ENCODE results near the gene TTC31.
"Not testable (repeated sequence)": the region's sequence is repeated elsewhere in the genome, so short reads cannot be mapped to it uniquely, and the experiment has no call there.

The TTC31 gene

DNA sequence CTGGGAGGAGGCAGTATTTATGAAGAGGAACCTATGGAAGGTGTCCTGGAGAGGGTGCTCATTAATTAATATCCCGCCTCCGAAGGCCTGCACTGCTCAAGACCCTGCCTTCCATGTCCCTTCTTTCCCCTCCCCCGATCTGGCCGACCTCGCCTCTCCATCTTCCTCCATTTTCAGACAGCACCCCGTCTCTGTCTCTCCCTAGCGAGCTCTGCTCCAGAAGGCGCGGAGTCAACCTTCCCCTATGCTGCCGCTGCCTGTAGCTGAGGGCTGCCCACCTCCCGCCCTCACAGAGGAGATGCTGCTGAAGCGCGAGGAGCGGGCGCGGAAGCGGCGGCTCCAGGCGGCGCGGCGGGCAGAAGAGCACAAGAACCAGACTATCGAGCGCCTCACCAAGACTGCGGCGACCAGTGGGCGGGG, 25.7 kb upstream of the TTC31 start:
- in situ Hi-C loops (cut with MboI; ENCODE audit: low sequenced_read_pairs) = no loop called here

GRCh38 chr2:74457549-74458131, 25.2 kb upstream of the TTC31 start:
- in situ Hi-C loops (cut with MboI; ENCODE audit: low sequenced_read_pairs) = no loop called here

- in situ Hi-C loops (cut with MboI; ENCODE audit: low sequenced_read_pairs) = no loop called here
These were observed 24.5 kb upstream of the TTC31 start, which contains the start of gene WBP1 for GRCh38 chr2:74458132-74458937. TSS of gene WBP1 (plus strand) at chr2:74458438. CDS start at chr2:74458603, 165 bp downstream.

DNA sequence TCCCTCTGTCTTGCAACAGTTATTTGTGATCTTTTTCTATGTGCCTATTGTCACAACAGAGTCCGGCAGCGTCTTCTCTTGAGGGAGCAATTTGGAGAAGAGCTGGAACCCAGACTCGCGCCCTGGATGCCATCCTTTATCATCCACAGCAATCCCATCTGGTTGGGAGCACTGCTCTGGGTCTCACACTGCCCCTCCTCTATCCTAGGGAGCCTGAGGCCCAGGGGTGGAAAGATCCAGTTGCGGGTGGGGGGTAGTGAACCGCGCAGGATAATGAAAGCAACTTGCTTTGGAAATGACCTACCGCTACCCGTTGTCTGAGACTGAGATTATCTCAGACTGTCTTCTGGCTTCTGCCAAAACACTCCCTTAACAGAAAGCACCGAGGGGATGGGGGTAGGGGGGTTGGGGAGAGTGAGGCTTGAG, 23.9 kb upstream of the TTC31 start:
- in situ Hi-C loops (cut with MboI; ENCODE audit: low sequenced_read_pairs) = no loop called here

DNA sequence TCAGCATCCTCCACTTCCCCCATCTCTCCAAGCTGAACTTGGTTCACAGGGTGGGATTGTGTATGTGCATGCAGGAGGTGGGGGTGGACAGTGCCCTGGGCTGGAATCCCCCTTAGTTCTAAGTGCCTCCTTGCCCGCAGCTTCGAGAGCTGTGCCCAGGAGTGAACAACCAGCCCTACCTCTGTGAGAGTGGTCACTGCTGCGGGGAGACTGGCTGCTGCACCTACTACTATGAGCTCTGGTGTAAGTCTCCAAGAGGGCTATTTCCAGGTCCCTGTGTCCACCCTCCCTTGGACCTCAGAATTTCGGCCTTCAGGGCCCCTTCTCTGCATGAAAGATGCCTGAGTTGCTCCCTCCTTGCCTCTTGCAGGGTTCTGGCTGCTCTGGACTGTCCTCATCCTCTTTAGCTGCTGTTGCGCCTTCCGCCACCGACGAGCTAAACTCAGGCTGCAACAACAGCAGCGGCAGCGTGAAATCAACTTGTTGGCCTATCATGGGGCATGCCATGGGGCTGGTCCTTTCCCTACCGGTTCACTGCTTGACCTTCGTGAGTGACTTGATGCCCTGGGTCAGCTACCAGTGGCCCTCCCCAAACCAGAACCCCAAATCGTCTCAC, 23.3 kb upstream of the TTC31 start:
- in situ Hi-C loops (cut with MboI; ENCODE audit: low sequenced_read_pairs) = not testable (repeated sequence)

- in situ Hi-C loops (cut with MboI; ENCODE audit: low sequenced_read_pairs) = not testable (repeated sequence)
These were observed 22.7 kb upstream of the TTC31 start for GRCh38 chr2:74460187-74460586.

DNA sequence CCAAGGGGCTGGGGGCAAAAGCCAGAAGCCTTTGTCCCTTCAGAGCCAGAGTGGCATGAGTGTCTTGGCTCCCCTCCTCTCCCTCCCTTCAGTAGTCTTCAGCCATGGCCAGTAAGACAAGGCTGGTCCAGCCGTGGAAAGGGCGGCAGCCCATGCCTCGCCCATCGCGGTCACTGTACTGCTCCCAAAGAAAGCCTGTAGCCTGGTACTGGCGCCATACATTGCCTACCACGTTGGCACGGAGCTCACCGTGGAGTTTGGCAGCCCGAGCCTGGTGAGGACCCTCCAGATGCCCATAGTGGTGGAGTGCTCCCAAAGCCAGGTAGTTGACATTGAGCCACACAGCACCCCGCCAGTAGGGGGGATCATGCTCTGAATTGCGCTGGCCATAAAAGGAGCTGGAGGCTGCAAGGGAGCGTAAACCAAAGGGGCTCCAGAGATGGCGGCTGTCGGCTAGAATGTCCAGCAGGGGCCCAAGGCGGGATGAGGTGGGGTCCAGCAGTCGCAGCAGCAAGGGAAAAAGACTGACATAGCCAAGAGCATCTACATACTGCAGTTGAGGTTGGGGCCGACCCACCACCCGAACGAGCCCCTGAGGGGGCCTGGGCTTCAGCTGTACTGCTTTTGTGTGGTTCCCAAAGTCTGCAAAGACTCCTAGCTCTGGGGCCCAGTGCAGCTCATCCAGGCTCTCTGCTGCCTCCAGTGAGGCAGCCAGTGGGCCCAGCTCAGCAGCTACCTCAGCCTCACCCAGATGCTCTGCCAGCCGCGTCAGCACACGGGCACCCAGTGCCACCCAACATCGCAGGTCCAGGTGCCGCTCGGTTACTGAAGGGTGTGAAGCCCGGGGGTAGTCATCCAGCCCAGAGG, 21.5 kb upstream of the TTC31 start:
- in situ Hi-C loops (cut with MboI; ENCODE audit: low sequenced_read_pairs) = no loop called here

DNA sequence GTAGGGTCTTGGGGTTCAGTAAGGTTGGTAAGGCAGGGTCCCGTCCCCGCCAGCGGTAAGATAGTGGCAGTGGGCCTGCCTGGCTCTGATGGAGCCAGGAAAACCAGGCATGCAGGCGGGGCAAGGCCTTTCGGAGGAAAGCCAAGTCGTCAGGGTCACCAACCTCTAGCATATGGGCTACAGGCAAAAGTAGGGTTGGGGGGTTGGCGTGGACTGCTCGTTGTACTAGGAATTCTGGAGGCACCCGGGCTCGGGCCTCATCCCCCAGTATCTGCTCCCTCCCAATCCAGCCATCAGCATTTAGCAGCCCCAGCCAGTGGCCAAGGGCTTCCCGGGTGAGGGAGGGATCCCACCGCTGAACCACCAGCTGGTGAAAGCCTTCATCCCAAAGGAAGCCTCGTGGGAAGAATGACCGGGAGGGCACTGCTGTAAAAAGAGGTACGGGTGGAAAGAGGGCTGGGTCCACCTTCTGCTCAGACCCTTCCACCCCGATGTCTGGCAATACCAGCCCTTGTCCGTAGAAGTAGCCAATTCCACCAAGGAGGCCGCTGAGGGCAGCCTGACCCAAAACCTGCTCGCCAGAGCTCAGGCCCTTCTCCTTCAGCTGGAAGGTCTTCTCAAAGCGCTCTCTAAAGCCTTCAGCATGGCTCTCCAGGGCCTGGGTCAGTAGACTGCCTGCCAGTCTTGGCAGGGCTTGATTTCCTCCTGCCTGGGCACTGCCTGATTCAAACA, 20.7 kb upstream of the TTC31 start:
- in situ Hi-C loops (cut with MboI; ENCODE audit: low sequenced_read_pairs) = no loop called here

DNA sequence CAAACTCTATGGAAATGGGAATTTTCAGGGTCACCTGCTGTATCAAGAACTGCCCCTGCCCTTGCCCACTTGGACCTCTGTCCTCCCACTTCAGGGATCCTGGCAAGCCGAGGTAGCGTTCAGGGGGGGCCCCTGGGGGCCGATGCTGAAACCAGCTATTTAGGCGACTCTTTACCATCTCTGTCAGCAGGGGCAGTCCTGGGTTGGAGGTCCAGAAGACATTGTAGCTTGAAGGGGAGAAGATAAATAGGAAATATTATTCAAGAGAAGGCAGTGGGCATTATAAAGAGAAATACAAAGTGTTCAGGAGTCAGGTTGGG, 20.1 kb upstream of the TTC31 start:
- in situ Hi-C loops (cut with MboI; ENCODE audit: low sequenced_read_pairs) = no loop called here

DNA sequence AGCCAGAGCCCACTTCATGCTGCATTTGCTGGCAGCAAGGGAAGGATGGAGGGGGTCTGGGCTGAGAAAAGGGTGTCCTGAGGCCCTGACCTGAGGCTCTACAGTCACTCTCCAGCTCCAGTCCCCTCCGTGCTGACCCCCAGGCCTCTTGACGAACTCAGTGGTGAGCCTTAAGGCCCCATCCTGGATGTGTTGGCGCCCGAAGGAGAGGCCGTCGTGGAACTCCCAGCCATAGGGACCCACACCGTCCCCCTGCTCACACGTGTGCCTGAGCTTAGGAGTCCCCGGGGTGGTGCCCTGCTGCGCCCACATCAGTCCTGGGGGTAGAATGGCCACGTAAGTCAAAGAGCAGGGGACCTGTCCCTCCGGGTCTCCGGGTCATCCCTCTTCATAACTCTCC, 18.5 kb upstream of the TTC31 start:
- in situ Hi-C loops (cut with MboI; ENCODE audit: low sequenced_read_pairs) = no loop called here

DNA sequence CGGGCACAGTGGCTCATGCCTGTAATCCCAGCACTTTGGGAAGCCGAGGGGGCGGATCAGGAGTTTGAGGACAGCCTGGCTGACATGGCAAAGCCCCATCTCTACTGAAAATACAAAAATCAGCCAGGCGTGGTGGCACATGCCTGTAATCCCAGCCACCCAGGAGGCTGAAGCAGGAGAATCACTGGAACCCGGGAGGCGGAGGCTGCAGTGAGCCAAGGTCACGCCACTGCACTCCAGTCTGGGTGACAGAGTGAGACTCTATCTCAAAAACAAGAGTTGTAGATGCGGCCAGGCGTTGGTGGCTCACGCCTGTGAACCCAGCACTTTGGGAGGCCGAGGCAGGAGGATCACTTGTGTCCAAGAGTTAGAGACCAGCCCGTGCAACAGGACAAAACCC, 12.1 kb upstream of the TTC31 start:
- in situ Hi-C loops (cut with MboI; ENCODE audit: low sequenced_read_pairs) = not testable (repeated sequence)

GRCh38 chr2:74471332-74472065, 11.4 kb upstream of the TTC31 start:
- in situ Hi-C loops (cut with MboI; ENCODE audit: low sequenced_read_pairs) = no loop called here

GRCh38 chr2:74472086-74472944, 10.6 kb upstream of the TTC31 start, which contains the start of gene MRPL53:
TSS of gene MRPL53 (minus strand) at chr2:74472680. CDS start at chr2:74472660, 20 bp downstream.
- in situ Hi-C loops (cut with MboI; ENCODE audit: low sequenced_read_pairs) = no loop called here

- in situ Hi-C loops (cut with MboI; ENCODE audit: low sequenced_read_pairs) = no loop called here
These were observed 10.0 kb upstream of the TTC31 start for GRCh38 chr2:74472945-74473258.

DNA sequence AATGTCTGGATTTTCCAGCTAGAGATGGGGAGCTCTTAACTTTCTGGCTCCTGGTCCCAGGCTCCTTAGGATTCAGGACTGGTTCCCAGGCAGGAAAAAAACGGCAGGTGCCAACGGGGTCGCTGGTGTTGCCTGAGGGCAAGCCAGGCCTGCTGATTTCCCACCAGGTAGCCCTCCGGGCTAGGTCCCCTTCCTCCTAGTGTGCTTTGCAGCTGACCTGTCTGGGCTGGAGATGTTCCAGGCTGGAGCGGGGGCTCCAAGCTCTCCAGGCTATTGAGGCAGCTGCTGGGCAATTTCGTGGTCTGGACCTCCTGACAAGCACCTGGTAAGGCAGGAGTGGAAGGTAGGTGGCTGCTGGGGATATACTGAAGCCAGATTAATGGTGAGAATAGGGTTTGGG, 8.4 kb upstream of the TTC31 start:
- in situ Hi-C loops (cut with MboI; ENCODE audit: low sequenced_read_pairs) = no loop called here

DNA sequence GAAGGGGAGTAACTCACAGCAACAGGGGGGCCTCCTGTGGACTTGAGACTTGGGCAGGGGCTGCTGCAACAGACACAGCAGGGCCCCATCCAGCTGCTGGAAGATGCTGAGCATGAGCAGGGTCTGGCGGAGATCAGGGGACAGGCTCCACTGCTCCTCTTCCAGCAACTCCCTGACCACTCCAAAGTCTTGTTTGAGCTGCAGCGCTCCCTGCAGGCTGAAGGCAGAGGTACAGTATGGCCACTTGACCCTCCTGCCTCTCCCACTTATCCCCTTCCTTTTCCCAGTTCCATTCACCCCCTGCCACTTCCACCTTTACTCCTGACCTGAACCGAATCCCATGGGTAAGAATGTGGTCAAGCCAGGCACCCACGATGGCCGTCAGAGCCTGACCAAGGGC, 8.0 kb upstream of the TTC31 start:
- in situ Hi-C loops (cut with MboI; ENCODE audit: low sequenced_read_pairs) = loop anchor here (25.0 kb wide), 1 partner anchor 112 kb away; no protein-coding TSS in a partner anchor

- in situ Hi-C loops (cut with MboI; ENCODE audit: low sequenced_read_pairs) = loop anchor here (25.0 kb wide), 1 partner anchor 106 kb away; no protein-coding TSS in a partner anchor
These were observed 1.4 kb upstream of the TTC31 start for GRCh38 chr2:74481431-74481830.

GRCh38 chr2:74481961-74482800, 700 bp upstream of the TTC31 start:
- in situ Hi-C loops (cut with MboI; ENCODE audit: low sequenced_read_pairs) = loop anchor here (25.0 kb wide), 1 partner anchor 105 kb away; no protein-coding TSS in a partner anchor
